ENCODE data around the gene IGDCC3.

IGDCC3 gene

GRCh38 chr15:65344914-65345275 is 32.9 kb downstream of the IGDCC3 start:
- Histone ChIP-seq H2BK12ac (ENCODE audit: low read length) (peak overlapping the region; percentile 51), H3K18ac (ENCODE audit: low read length) (peak overlapping the region; percentile 63), H3K4me1 (ENCODE audit: control insufficient read depth in 1 of 2, insufficient read depth in 2 of 2, low read length in 2 of 2) (peaks cover 24 to 39% of the 10 kb centered on the region in 2 experiments), H3K23ac (ENCODE audit: low read length) (no peak overlapping the region), H3K79me1 (ENCODE audit: low read length) (peaks cover 13% of the 10 kb centered on the region), H3K27me3 (ENCODE audit: insufficient read depth, low read length) (no peaks in the 10 kb centered on the region), H3K27ac (ENCODE audit: low read depth, low read length) (no peak overlapping the region), H3K4ac (ENCODE audit: low read depth, low read length) (peak overlapping the region; percentile 42), H3K4me3 (ENCODE audit: low read depth, low read length) (no peak overlapping the region), H2BK5ac (ENCODE audit: low read depth, low read length, poor library complexity) (no peak overlapping the region), H2BK120ac (ENCODE audit: insufficient read depth, low read length, poor library complexity) (peak overlapping the region; percentile 28), H3K9me3 (ENCODE audit: insufficient read depth, low read depth, low read length) (no peaks in the 10 kb centered on the region), H2AK5ac (ENCODE audit: low read length) (peak overlapping the region; percentile 38), H4K12ac (ENCODE audit: low read depth, low read length) (no peak overlapping the region), H2AFZ (ENCODE audit: insufficient read depth, low read length, poor library complexity) (no peak overlapping the region), H3K14ac (ENCODE audit: low read length) (peak overlapping the region; percentile 38), H3K4me2 (ENCODE audit: low read length) (no peak overlapping the region), H3K79me2 (ENCODE audit: control insufficient read depth, insufficient read depth, low read length, poor library complexity) (peaks cover 2% of the 10 kb centered on the region), H4K91ac (ENCODE audit: low read depth, low read length) (peak overlapping the region; percentile 37), H3K9ac (ENCODE audit: low read length) (no peak overlapping the region), H4K8ac (ENCODE audit: low read depth, low read length) (no peak overlapping the region), H3K36me3 (ENCODE audit: control insufficient read depth in 1 of 2, insufficient read depth in 2 of 2, low read length in 2 of 2) (peaks cover 0 to 6% of the 10 kb centered on the region in 2 experiments)
- WGBS (ENCODE audit: extremely low coverage, insufficient coverage, insufficient read length) = no CpG with 5 or more reads among the region's 2 CpGs
- no peak for DNase-seq

- no peak overlapping the region for H3K23ac ChIP-seq (ENCODE audit: low read length)
- WGBS (ENCODE audit: extremely low coverage, insufficient coverage, insufficient read length) = no CpG with 5 or more reads among the region's 8 CpGs
- DNase-seq = no peak
Observed at GRCh38 chr15:65344214-65344913, 33.4 kb downstream of the IGDCC3 start.

GRCh38 chr15:65343374-65343981 is 34.3 kb downstream of the IGDCC3 start:
- DNase-seq = no peak
- H4K91ac ChIP-seq (ENCODE audit: low read depth, low read length) = no peak overlapping the region
- no peak overlapping the region for H2BK12ac ChIP-seq (ENCODE audit: low read length)
- H3K27me3 ChIP-seq (ENCODE audit: insufficient read depth, low read length) = no peaks in the 10 kb centered on the region
- H2BK120ac ChIP-seq (ENCODE audit: insufficient read depth, low read length, poor library complexity) = no peak overlapping the region
- H3K9me3 ChIP-seq (ENCODE audit: insufficient read depth, low read depth, low read length) = no peaks in the 10 kb centered on the region
- H2AFZ ChIP-seq (ENCODE audit: insufficient read depth, low read length, poor library complexity) = no peak overlapping the region
- no CpG with 5 or more reads among the region's 10 CpGs for WGBS (ENCODE audit: extremely low coverage, insufficient coverage, insufficient read length)
- H3K27ac ChIP-seq (ENCODE audit: low read depth, low read length) = no peak overlapping the region
- peaks cover 31 to 45% of the 10 kb centered on the region in 2 experiments for H3K4me1 ChIP-seq (ENCODE audit: control insufficient read depth in 1 of 2, insufficient read depth in 2 of 2, low read length in 2 of 2)
- H4K8ac ChIP-seq (ENCODE audit: low read depth, low read length) = no peak overlapping the region
- no peak overlapping the region for H2BK5ac ChIP-seq (ENCODE audit: low read depth, low read length, poor library complexity)
- H3K36me3 ChIP-seq (ENCODE audit: control insufficient read depth in 1 of 2, insufficient read depth in 2 of 2, low read length in 2 of 2) = peaks cover 4 to 5% of the 10 kb centered on the region in 2 experiments
- H3K9ac ChIP-seq (ENCODE audit: low read length) = no peak overlapping the region
- peaks cover 18% of the 10 kb centered on the region for H3K79me1 ChIP-seq (ENCODE audit: low read length)
- no peak overlapping the region for H4K12ac ChIP-seq (ENCODE audit: low read depth, low read length)
- no peak overlapping the region for H3K14ac ChIP-seq (ENCODE audit: low read length)
- H3K4me3 ChIP-seq (ENCODE audit: low read depth, low read length) = no peak overlapping the region
- peaks cover 2% of the 10 kb centered on the region for H3K79me2 ChIP-seq (ENCODE audit: control insufficient read depth, insufficient read depth, low read length, poor library complexity)
- no peak overlapping the region for H2AK5ac ChIP-seq (ENCODE audit: low read length)
- no peak overlapping the region for H3K4me2 ChIP-seq (ENCODE audit: low read length)
- H3K23ac ChIP-seq (ENCODE audit: low read length) = no peak overlapping the region
- peak overlapping the region; percentile 49 for H3K18ac ChIP-seq (ENCODE audit: low read length)
- no peak overlapping the region for H3K4ac ChIP-seq (ENCODE audit: low read depth, low read length)

More at GRCh38 chr15:65344214-65344913, 33.4 kb downstream of the IGDCC3 start:
- H3K4me1 ChIP-seq (ENCODE audit: control insufficient read depth in 1 of 2, insufficient read depth in 2 of 2, low read length in 2 of 2) = peaks cover 30 to 44% of the 10 kb centered on the region in 2 experiments
- H3K27me3 ChIP-seq (ENCODE audit: insufficient read depth, low read length) = no peaks in the 10 kb centered on the region
- H3K4ac ChIP-seq (ENCODE audit: low read depth, low read length) = peak overlapping the region; percentile 42
- H2BK5ac ChIP-seq (ENCODE audit: low read depth, low read length, poor library complexity) = no peak overlapping the region
- peak overlapping the region; percentile 38 for H3K14ac ChIP-seq (ENCODE audit: low read length)
- peak overlapping the region; percentile 28 for H2BK120ac ChIP-seq (ENCODE audit: insufficient read depth, low read length, poor library complexity)
- H4K12ac ChIP-seq (ENCODE audit: low read depth, low read length) = no peak overlapping the region
- peaks cover 2% of the 10 kb centered on the region for H3K79me2 ChIP-seq (ENCODE audit: control insufficient read depth, insufficient read depth, low read length, poor library complexity)
- peak overlapping the region; percentile 17 for H4K8ac ChIP-seq (ENCODE audit: low read depth, low read length)
- peaks cover 18% of the 10 kb centered on the region for H3K79me1 ChIP-seq (ENCODE audit: low read length)
- no peak overlapping the region for H3K4me2 ChIP-seq (ENCODE audit: low read length)
- H4K91ac ChIP-seq (ENCODE audit: low read depth, low read length) = peak overlapping the region; percentile 37
- no peak overlapping the region for H3K27ac ChIP-seq (ENCODE audit: low read depth, low read length)
- peak overlapping the region; percentile 38 for H2AK5ac ChIP-seq (ENCODE audit: low read length)
- peak overlapping the region; percentile 51 for H2BK12ac ChIP-seq (ENCODE audit: low read length)
- no peak overlapping the region for H2AFZ ChIP-seq (ENCODE audit: insufficient read depth, low read length, poor library complexity)
- no peak overlapping the region for H3K9ac ChIP-seq (ENCODE audit: low read length)
- H3K9me3 ChIP-seq (ENCODE audit: insufficient read depth, low read depth, low read length) = no peaks in the 10 kb centered on the region
- peak overlapping the region; percentile 63 for H3K18ac ChIP-seq (ENCODE audit: low read length)
- no peak overlapping the region for H3K4me3 ChIP-seq (ENCODE audit: low read depth, low read length)
- peaks cover 5 to 6% of the 10 kb centered on the region in 2 experiments for H3K36me3 ChIP-seq (ENCODE audit: control insufficient read depth in 1 of 2, insufficient read depth in 2 of 2, low read length in 2 of 2)

GRCh38 chr15:65342493-65342892 is 35.3 kb downstream of the IGDCC3 start:
- H3K4me2 ChIP-seq (ENCODE audit: low read length) = no peak overlapping the region
- peak overlapping the region; percentile 60 for H2BK12ac ChIP-seq (ENCODE audit: low read length)
- no peak overlapping the region for H4K91ac ChIP-seq (ENCODE audit: low read depth, low read length)
- no peak overlapping the region for H4K8ac ChIP-seq (ENCODE audit: low read depth, low read length)
- no peak overlapping the region for H3K27ac ChIP-seq (ENCODE audit: low read depth, low read length)
- no peaks in the 10 kb centered on the region for H3K9me3 ChIP-seq (ENCODE audit: insufficient read depth, low read depth, low read length)
- H3K18ac ChIP-seq (ENCODE audit: low read length) = peak overlapping the region; percentile 55
- no CpG with 5 or more reads among the region's 9 CpGs for WGBS (ENCODE audit: extremely low coverage, insufficient coverage, insufficient read length)
- no peaks in the 10 kb centered on the region for H3K27me3 ChIP-seq (ENCODE audit: insufficient read depth, low read length)
- H3K9ac ChIP-seq (ENCODE audit: low read length) = no peak overlapping the region
- H3K14ac ChIP-seq (ENCODE audit: low read length) = no peak overlapping the region
- H2BK120ac ChIP-seq (ENCODE audit: insufficient read depth, low read length, poor library complexity) = no peak overlapping the region
- H3K23ac ChIP-seq (ENCODE audit: low read length) = no peak overlapping the region
- peaks cover 4% of the 10 kb centered on the region for H3K79me2 ChIP-seq (ENCODE audit: control insufficient read depth, insufficient read depth, low read length, poor library complexity)
- DNase-seq = no peak
- H2BK5ac ChIP-seq (ENCODE audit: low read depth, low read length, poor library complexity) = no peak overlapping the region
- H3K4me1 ChIP-seq (ENCODE audit: control insufficient read depth in 1 of 2, insufficient read depth in 2 of 2, low read length in 2 of 2) = peaks cover 34 to 48% of the 10 kb centered on the region in 2 experiments
- no peak overlapping the region for H3K4me3 ChIP-seq (ENCODE audit: low read depth, low read length)
- peaks cover 2 to 5% of the 10 kb centered on the region in 2 experiments for H3K36me3 ChIP-seq (ENCODE audit: control insufficient read depth in 1 of 2, insufficient read depth in 2 of 2, low read length in 2 of 2)
- H2AK5ac ChIP-seq (ENCODE audit: low read length) = peak overlapping the region; percentile 27
- peaks cover 17% of the 10 kb centered on the region for H3K79me1 ChIP-seq (ENCODE audit: low read length)
- no peak overlapping the region for H4K12ac ChIP-seq (ENCODE audit: low read depth, low read length)
- H2AFZ ChIP-seq (ENCODE audit: insufficient read depth, low read length, poor library complexity) = no peak overlapping the region
- peak overlapping the region; percentile 22 for H3K4ac ChIP-seq (ENCODE audit: low read depth, low read length)

Data from trophoblast cell (in vitro differentiated cells and primary cell).